ENCODE results near the gene PAPSS2.

Gene PAPSS2

DNA sequence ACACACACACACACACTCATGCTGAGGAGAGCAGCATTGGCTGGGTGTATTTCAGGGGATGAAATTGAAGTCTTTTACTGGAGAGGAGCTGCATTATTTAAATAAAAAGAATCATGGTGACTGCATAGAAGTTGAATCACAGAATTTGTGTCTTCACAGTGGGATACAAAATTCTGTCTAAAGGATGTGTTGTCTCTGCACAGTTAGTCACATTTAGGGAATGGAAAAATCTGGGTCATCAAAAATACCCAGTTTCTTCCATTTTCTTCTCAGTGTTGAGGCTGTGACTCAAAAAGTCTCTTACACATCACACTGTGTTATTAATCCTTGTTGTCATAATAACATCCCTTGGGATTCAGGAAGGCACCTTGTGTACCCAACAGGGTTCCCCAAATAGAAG is 10.9 kb downstream of the PAPSS2 start:
- no peak for DNase-seq (ENCODE audit: low spot score)

DNA sequence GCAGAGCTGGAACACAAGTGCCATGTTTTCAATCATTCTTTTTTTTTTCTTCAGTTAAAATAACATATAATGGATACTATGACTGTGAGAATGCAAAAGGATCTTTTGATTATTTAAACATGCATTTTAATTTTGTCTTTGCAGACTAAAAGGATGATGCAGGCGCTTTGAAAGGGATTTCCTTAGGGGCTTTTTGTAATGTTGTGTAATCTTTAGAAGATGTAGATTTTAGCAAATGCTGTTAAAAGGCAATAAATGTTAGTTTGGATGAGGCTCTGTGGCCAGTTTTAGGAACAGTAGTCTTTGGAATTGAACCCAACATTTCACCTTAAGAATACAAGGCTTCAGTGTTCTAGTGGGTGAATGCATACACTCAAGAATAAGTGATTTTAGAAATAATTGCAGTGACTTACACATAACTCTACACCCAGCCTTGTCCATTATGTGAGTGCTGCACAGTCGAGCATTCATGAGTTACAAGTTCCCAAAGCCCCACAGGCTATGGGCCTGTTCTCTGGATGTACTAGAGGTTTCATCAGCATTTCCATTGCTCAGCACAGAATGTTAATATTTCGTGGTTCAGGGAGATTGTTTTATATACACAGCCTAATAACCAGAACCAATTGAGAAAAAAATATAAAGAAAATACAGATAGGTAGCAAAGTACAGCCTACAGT is 11.6 kb downstream of the PAPSS2 start:
- DNase-seq (ENCODE audit: low spot score), result no peak

DNA sequence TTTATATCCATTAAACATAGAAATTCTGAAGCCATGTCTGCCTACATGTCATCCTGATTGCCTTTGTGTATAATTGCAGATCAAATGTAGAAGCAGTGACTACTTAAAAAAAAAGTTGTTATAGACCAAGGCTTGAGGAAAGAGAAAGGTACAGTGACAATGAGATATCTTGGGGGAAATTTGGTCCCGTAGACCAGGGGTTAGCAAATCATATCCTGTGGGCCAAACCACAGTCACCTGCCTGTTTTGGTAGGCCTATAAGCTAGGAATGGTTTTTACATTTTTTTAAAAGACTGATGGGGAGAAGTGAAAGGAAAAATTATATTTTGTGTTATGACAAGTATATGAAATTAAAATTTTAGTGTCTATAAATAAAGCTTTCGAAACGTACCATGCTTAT is 12.9 kb downstream of the PAPSS2 start:
- DNase-seq (ENCODE audit: low spot score), result no peak

DNA sequence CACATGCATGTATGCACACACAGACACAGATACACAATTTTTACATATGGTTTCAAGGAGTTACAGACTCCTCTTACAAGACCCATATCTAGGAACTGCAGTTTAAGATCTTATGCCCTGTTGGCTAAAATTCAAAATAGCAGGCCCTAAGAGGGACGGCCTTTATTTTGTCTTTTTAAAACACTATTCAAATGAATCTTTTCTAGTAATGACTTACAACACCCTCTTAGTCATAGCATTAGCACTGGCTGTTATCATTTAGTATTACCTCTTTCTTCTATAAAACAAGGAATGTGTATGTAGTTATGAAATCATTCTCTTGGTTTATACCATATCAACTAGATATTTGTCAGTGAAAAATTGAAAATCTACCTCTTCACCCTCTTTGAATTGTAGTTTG is 15.3 kb downstream of the PAPSS2 start:
- no peak for DNase-seq (ENCODE audit: low spot score)

DNA sequence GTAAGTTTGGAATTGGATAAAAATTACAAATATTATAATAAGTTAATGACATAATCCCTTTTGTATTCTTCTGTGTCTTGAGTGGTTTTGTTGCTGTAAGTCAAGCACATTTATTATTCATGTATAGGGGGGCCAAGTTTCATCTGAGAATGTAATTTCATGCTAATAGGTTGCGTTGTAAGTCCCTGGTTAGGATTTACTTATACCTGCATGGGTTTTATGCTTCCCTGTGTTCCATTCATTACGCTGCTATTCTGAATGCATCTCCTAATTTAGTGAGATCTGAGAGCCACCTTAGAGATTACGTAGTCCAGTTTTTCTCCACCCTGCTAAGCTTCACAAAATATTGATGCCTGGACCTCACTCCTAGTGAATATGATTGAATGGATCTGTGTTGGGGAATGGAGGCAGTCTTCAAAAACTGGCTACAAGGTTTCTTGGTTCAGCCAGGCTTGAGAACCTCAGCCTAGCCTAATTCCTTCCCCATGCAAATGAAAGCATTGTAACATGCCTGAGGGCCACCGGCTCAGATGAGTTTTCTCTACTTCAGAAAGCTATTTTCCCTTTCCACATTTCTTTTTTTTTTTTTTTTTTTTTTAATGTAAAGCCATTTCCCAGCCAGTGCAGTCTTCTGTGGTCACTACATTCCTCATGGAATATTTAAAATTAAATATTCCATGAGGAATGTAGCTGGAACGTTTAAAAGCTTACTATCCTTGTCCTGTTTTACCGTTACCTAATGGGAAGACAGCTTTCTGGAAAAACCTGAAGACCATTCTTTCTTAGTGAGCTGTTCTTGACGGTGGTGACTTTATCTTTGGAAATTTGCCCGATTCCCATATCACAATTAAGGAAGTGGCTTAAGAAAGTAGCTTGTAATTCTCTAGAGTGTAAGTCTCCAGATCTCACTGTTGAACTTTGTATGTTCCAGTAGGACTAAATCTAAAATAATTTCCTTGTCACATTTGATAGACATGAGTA is 16.0 kb downstream of the PAPSS2 start:
- DNase-seq (ENCODE audit: low spot score), result no peak

DNA sequence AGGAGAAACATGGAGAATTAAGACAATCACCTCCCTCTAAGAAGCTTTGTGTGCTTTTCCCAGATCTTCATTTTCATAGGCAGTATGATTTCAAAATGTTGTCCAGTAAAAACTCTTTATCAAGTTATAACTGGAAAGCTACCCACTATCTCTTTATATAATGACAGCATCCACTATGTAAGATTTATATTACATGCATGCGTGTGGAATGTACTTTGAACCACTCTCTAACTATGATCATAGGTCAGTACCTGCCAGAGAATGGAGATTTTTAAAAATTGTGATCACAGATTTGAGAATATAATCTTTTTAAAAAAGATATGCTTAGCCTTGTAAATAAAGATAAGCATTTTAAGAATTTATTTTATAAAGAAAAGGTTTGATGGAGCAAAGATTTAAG is 17.9 kb downstream of the PAPSS2 start:
- no peak for DNase-seq (ENCODE audit: low spot score)

DNA sequence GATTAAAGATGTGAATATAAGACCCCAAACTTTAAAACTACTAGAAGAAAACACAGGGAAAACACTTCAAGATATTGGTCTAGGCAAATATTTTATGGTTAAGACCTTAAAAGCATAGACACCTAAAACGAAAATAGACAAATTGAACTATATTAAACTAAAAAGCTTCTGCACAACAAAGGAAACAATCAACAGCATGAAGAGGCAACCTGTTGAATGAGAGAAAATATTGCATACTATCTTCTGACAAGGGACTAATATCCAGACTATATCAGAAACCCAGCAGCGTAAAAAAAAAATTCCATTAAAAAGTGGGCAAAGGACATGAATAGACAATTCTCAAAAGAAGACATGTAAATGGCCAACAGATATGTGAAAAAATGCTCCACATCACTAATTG is 18.6 kb downstream of the PAPSS2 start:
- DNase-seq (ENCODE audit: low spot score), result no peak

DNA sequence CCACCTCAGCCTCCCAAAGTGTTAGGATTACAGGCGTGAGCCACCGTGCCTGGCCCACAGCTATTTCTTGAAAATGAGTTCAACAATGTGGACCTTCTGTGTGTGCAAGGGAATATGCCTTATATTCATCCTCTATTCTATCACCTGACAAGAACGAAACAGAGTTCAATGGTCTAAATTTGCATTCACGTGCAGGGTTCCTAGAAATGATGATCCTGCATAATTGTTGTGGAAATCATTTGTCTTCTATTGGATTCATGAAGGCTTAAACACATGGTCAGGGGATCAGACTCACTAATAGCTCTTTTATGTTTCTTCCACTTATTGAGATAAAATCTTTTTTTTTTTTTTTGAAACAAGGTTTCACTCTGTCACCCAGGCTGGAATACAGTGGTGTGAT is 23.7 kb downstream of the PAPSS2 start:
- no peak for DNase-seq (ENCODE audit: low spot score)

DNA sequence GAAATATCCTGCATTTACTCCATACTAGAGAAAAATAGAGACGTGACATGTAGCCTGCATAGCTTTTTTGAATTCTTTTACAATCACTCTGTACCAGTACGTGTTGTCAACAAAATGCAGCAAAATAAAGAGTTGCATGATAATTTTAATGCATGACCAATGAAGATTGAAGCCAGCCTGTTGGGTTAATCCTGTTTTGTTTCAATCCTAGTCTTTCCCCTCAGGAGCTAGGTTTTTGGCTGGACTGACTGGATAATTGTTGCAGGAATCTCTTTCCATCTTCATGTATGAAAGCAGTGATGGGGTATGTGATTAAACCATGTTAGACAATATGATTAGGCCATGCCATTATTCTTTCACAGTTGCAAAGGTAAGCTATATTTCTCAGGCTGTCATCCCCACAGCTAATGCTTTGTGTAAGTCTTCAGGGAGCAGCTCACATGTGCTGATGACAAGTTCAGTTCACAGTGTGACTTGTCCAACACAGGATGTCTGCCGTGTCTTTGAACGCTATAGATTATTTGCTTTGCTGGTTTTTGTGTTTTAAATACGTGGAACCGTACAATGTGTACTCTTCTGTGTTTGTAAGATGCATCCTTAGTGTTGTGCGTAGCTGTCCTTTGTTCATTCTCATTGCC is 24.4 kb downstream of the PAPSS2 start:
- no peak for DNase-seq (ENCODE audit: low spot score)

DNA sequence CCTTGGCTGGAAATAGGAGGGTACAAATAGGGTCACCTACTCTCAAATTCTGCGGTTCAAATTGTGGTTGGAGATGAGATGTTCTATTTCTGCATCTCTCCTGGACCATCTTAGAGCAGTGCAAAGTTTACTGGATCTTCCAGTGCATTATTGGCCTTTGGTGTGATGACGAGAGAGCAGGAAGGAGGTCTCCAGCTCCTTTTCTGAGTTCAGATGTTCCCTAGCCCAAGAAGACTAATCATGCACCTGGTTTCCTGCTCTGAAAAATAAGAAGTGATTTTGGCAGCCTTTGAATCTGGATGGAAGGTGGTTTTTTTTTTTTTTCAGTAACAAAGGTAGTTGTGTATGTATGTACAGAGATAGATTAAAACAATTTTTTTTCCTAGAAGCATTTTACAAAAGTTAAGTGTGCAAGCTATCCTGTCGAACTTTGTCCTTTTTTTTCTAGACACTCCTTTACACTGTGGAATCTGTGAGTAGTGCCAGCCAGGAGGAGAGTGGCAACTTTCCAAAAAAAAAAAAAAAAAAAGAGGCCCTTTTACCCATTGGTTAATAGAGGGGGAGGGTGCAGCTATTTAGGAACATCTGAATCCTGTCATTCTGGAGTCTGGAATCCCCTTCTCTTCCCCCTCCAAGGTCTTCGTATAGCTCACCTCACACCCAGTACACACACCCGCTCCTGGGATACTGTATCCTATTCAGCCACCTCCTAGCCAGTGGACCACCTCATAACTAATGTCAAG is 26.3 kb downstream of the PAPSS2 start:
- DNase-seq (ENCODE audit: low spot score), result no peak

DNA sequence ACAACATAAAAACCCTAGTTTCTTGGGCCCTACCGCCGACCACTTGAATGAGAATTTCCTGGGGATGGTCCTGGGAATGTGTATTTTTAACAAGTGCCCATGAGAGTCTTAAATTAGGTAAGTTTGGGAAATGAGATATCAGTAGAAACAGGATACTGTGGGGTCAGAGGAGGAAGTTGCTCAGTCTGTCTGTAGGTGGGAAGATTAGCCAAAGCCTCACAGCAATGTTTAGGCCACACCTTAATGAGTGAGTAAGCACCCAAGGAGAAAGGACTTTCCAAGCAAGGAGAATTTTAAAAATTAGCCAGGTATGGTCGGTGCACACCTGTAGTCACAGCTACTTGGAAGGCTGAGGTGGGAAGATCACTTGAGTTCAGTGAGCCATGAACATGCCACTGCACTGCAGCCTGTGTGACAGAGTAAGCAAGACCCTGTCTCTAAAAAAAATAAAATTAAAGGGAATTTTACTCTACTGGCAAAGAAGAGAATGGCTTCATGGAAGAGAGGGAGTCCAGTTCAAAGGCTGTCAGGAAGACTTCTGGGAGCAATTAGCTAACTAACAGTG is 31.9 kb downstream of the PAPSS2 start:
- DNase-seq (ENCODE audit: low spot score), result no peak

DNA sequence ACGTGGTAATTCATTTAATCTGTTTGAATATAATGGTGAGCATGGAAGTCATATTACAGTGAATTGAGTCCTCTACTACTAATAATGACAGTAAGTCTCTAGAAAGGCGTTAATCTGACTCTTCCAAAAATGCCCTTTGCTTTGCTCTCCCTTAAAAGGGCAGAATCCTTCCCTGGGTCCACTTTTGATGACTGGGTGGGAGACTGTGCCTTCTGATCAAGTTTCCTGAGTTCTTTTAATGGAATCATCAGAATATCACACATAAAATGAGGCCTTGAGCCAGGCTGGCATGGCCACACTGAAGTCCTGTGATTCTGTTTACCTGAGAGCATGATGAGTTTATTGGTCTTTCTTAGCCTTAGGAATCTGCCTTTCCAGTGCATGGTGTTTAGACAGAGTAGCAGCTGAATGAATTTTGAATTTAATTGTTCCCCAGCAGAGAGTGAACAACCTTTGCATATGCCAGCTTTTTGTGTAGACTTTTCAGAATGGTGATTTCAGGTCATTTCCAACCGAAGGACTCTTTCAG is 33.3 kb downstream of the PAPSS2 start:
- no peak for DNase-seq (ENCODE audit: low spot score)

DNA sequence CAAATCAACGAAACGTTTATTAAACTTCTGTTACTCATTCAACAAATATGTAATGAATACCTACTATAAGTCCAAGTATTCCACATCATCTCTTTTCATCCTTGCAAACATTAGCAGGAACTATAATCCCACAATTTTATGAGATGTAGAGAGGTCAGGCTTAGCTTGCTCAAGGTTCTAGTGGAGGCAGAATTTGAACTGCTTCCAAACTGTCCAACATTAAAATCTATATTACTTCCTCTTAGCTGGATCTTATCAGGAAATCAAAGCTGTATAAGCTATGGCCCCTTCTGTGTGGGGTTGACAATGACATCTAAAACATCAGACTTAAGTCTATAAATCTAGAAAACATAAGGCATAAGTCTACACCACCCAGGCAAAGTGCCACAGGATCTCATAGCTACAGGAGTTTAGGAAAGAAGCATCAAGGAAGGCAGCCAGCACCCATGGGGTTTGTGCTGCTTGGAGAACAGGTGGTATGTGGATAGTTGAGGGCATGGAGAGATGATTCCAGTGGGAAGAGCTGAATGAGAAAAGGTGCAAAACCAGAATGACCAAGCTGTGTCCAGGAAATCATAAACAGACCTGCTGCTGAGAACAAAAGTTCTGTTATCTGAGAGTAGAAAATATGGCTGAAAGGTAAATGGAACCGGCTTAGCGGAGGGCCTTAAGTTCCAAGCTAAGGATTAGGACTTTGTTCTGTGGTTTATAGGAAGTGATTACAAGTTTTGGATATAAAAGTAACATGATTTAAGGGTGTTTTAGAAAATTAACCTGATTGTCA is 34.5 kb downstream of the PAPSS2 start:
- DNase-seq (ENCODE audit: low spot score), result no peak

DNA sequence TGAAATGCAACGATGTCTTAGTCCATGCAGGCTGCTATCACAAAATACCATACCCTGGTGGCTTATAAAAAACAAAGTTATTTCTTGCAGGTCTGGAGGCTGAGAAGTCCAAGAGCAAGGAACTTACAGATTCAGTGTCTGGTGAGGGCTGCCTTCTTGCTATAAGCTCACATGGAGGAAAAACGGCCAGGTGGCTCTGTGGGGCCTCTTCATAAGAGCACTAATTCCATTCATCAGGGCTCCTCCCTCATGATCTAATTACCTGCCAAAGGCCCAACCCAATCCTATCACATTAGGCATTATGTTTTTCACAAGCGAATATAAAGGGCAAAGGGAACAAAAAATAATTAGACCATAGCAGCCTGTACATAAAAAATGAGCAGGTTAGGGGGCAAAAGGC is 35.4 kb downstream of the PAPSS2 start:
- DNase-seq (ENCODE audit: low spot score), result peak; percentile 10

DNA sequence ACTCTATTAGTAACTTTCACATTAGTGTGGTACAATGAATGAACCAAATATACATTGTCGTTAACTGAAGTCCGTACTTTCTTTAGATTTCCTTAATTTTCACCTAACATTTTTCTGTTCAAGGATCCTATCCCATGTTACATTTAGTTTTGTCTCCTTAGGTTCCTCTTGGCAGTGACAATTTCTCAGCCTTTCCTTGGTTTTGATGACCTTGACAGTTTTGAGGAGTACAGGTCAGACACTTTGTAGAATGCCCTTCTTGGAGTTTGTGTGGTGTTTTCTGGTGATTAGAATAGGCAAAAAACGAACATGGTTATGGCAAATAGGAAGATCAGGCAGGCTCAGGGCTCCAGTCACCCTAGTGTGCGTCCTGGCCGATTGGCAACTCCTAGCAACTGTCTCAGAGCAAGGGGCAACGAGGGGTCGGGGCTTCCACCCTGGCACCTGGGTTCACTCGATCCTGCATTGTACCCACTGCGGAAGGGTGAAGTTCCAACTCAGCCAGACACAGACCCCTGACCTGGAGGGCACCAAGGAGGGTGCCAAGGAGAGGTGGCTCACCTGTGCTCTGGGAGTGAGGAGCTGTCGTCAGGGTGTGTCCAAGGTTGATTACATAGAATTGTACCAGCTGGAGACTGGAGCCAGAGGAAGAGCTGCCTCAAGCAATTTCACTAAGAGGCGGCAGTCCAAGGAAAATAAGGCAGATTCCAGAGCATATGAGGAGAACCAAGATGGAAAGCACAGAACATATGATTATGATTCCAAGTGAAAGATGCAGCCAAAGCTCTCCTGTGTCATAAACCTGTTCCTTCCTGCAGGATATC is 37.5 kb downstream of the PAPSS2 start:
- no peak for DNase-seq (ENCODE audit: low spot score)

DNA sequence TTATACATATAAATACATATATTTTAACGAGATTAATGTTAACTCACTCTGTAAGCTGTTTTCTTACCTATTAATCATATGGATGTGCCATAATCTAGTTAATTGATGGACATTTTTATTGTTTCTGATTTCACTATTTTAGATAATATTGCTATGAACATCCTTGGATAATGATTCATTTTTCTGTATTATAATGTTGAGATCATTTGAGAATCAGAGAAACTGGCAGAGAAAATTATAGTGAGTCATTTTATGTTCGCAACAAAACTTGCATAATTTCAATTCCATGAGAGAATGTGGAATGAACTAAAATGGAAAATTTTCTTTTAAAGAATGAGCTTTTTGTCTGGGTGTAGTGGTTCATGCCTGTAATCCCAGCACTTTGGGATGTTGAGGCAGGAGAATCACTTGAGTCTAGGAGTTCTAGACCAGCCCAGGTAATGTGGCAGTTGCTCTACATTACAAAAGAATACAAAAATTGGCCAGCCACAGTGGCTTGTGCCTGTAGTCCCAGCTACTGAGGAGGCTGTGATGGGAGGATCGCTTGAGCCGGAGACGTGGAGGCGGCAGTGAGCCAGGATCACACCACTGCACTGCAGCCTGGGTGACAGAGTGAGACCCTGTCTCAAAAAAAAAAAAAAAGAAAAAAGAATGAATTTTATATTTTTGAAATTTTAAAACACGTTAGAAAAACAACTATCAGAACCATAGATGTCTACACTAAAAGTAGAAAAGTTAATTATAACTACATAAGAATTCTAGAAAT is 40.5 kb downstream of the PAPSS2 start:
- DNase-seq (ENCODE audit: low spot score), result no peak

DNA sequence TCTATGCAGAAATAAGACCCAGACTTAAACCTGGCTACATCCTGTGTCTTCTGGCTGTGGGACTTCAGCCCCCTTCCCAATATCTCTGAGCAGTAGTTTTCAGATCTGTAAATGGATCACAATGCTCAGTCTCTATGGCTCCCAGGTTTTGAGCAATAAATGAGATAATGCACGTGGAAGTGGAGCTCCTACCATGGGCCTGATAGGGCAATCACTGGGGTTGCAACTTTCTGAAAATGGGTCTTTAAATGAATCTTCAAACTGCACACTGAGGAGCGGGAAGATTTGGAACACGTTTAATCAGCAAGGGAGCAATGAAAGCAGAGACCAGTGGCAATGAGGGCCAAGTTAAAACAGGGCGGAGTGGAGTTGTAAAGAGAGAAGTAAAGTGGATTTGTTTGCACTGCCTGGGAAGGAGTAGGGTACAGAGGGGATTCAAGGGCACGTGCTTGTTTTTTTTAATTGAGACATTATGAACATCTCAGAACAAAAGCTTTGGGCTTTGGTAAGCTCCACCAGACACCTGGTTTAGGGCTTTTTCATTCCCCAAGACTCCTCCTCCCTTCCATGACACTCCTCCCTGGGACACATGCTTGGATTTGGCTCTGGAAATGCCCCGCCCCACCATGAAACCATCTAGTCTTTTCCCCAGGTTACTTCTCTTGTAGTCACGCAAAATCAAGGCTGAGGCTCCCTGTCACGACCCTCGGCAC is 42.7 kb downstream of the PAPSS2 start:
- no peak for DNase-seq (ENCODE audit: low spot score)

DNA sequence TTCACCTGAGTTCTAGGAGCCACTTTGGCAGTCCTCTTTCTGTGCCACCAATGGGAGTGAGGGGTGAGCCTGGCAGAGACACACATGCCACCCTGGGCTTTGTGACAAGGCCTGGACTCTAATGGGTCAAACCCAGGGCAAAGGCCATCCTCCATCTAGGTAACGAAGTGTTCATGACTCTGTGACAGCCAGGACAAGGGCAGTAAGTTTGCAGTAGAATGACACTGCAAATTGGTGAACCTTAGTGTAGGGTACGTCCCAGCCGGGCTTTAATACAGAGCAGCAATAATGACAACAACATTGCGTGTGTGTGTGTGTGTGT is 43.3 kb downstream of the PAPSS2 start:
- DNase-seq (ENCODE audit: low spot score), result no peak
